Measurements from ENCODE around the gene SERPINB6.

GRCh38 chr6:2913621-2914317 is 57.6 kb downstream of the SERPINB6 start:
- no peak for TF ChIP-seq CTCF (conservative IDR thresholded peaks at IDR 0.05; ENCODE audit: low read length)
- TF ChIP-seq EZH2phosphoT487 (IDR thresholded peaks at IDR 0.05; ENCODE audit: borderline replicate concordance, low read depth, low read length), result no peak

All from OCI-LY7 (cell line).